ENCODE measurements around the gene HSDL1. TPM values are rescaled to one million over a fixed set of nuclear protein-coding genes. Genes with fewer than 3 reads are reported as not detected.

HSDL1 gene
- total and polyA plus RNA-seq, 2 donors (not counting 3 experiments of a cell fraction or from before 2014, with no cell fraction given): 19.9 to 27.9 TPM

- no peaks in the 10 kb centered on the region for H4K20me1 ChIP-seq (replicated peaks; ENCODE audit: control insufficient read depth, extremely low read depth, insufficient read depth, low read length)
- H3K9me3 ChIP-seq (replicated peaks; ENCODE audit: control insufficient read depth, insufficient read depth, low read length): no peaks in the 10 kb centered on the region
- no peaks in the 10 kb centered on the region for H3K9me1 ChIP-seq (replicated peaks; ENCODE audit: control insufficient read depth, extremely low read depth, insufficient read depth, low read length)
- FAIRE-seq (no peak), DNase-seq (ENCODE audit: low read depth, low spot score) (no peak)
- H3K9ac ChIP-seq (replicated peaks; ENCODE audit: extremely low read depth, insufficient read depth, low read length): no peak overlapping the region
- H3K36me3 ChIP-seq (ENCODE audit: control insufficient read depth in 2 of 2, extremely low read depth in 1 of 2, insufficient read depth in 2 of 2, low read length in 2 of 2): peaks cover 6 to 44% of the 10 kb centered on the region in 2 experiments
- ChIA-PET POLR2A (no interaction called here), CTCF (interaction anchor here (1.1 to 2.0 kb wide), 3 partner anchors 9 to 223 kb away, joined by 3 to 6 read pairs (median 3); no protein-coding TSS in a partner anchor)
- TF ChIP-seq FOS (IDR thresholded peaks at IDR 0.05; ENCODE audit: borderline replicate concordance, insufficient read depth, low read length) (no peak), CTCF (IDR thresholded peaks at IDR 0.05; ENCODE audit: extremely low read depth in 1 of 2, insufficient read depth in 1 of 2, low read depth in 1 of 2, low read length in 2 of 2) (no peak), MYC (IDR thresholded peaks at IDR 0.05; ENCODE audit: low read depth, low read length) (no peak), POLR2A (IDR thresholded peaks at IDR 0.05; ENCODE audit: low read depth, low read length) (no peak), MAX (IDR thresholded peaks at IDR 0.05; ENCODE audit: insufficient read depth, insufficient read length) (no peak), JUN (IDR thresholded peaks at IDR 0.05; ENCODE audit: borderline replicate concordance, insufficient read depth, insufficient read length, low read depth) (no peak), EZH2 (IDR thresholded peaks at IDR 0.05; ENCODE audit: borderline replicate concordance, low read depth, low read length, severe bottlenecking) (no peak), GATA2 (IDR thresholded peaks at IDR 0.05; ENCODE audit: insufficient read depth, insufficient read length, low read depth, low read length) (no peak), POLR2AphosphoS5 (IDR thresholded peaks at IDR 0.05; ENCODE audit: insufficient read depth, low read depth, low read length) (no peak)
- H3K27ac ChIP-seq (ENCODE audit: insufficient read depth, low read depth, low read length): no peak overlapping the region
- H3K4me1 ChIP-seq (ENCODE audit: control insufficient read depth, extremely low read depth, insufficient read depth, low read length): peaks cover 25% of the 10 kb centered on the region
- no TSS peak for BruUV-seq (replicated peaks)
- H3K4me3 ChIP-seq (replicated peaks in 1 of 3; ENCODE audit: insufficient read depth in 1 of 3, low read depth in 1 of 3, low read length in 3 of 3): no peak overlapping the region
- intact Hi-C loops (cut with micrococcal nuclease): loop anchor here (5.0 kb wide), 1 partner anchor 212 kb away; the partner anchor contains the start of gene NECAB2
- dilution Hi-C loops (cut with MboI; ENCODE audit: extremely low pct_ligation_motif_present, low sequenced_read_pairs): no loop called here
- peaks cover 7% of the 10 kb centered on the region for H3K79me2 ChIP-seq (ENCODE audit: control insufficient read depth, insufficient read depth, low read length)
- no peaks in the 10 kb centered on the region for H3K27me3 ChIP-seq (ENCODE audit: control insufficient read depth in 2 of 2, insufficient read depth in 2 of 2, low read length in 2 of 2)
- no peak overlapping the region for H2AFZ ChIP-seq (ENCODE audit: low read depth, low read length)
- no peak overlapping the region for H3K4me2 ChIP-seq (ENCODE audit: insufficient read depth, low read length)
Measured at GRCh38 chr16:84179612-84180320, 34.8 kb upstream of the HSDL1 start.
